ENCODE data around the gene PPP1R7.

PPP1R7 gene

GRCh38 chr2:241141214-241141770 lies 9.0 kb upstream of the PPP1R7 start:
- DNase-seq: no peak

GRCh38 chr2:241142063-241142462 lies 8.2 kb upstream of the PPP1R7 start:
- no peak for DNase-seq

GRCh38 chr2:241142593-241142992 lies 7.7 kb upstream of the PPP1R7 start:
- DNase-seq: no peak

- DNase-seq: no peak
These were observed 4.0 kb upstream of the PPP1R7 start for GRCh38 chr2:241146286-241146685.

- no peak for DNase-seq
These were observed 2.9 kb upstream of the PPP1R7 start for GRCh38 chr2:241147336-241147735.

GRCh38 chr2:241148239-241148638 lies 2.0 kb upstream of the PPP1R7 start:
- peak in 1 of 2 experiments; percentile 45 for DNase-seq

- DNase-seq: peak; percentile 98 to 99
These were observed 1.2 kb upstream of the PPP1R7 start, which contains the start of gene PASK for GRCh38 chr2:241148891-241149674. PASK (minus strand) TSS chr2:241149472; CDS start chr2:241143032, 6,440 bp downstream.

- DNase-seq: no peak
These were observed 667 bp upstream of the PPP1R7 start for GRCh38 chr2:241149675-241149924.

- DNase-seq: no peak
These were observed 628 bp downstream of the PPP1R7 start for GRCh38 chr2:241150660-241151530.

- DNase-seq: no peak
These were observed 1.8 kb downstream of the PPP1R7 start for GRCh38 chr2:241151934-241152660.

GRCh38 chr2:241153616-241154015 lies 3.3 kb downstream of the PPP1R7 start:
- no peak for DNase-seq

GRCh38 chr2:241154915-241155314 lies 4.6 kb downstream of the PPP1R7 start:
- no peak for DNase-seq

GRCh38 chr2:241155936-241156335 lies 5.7 kb downstream of the PPP1R7 start:
- no peak for DNase-seq

GRCh38 chr2:241156971-241157441 lies 6.7 kb downstream of the PPP1R7 start:
- DNase-seq: no peak

GRCh38 chr2:241157841-241158545 lies 7.7 kb downstream of the PPP1R7 start:
- DNase-seq: no peak

- DNase-seq: no peak
These were observed 8.3 kb downstream of the PPP1R7 start for GRCh38 chr2:241158546-241158900.

- DNase-seq: no peak
These were observed 8.8 kb downstream of the PPP1R7 start for GRCh38 chr2:241159116-241159515.

GRCh38 chr2:241160318-241160717 lies 10.1 kb downstream of the PPP1R7 start:
- DNase-seq: no peak

GRCh38 chr2:241161646-241162281 lies 11.5 kb downstream of the PPP1R7 start:
- DNase-seq: no peak

- DNase-seq: no peak
These were observed 13.4 kb downstream of the PPP1R7 start for GRCh38 chr2:241163601-241164118.

GRCh38 chr2:241168366-241168765 lies 18.1 kb downstream of the PPP1R7 start:
- no peak for DNase-seq

GRCh38 chr2:241173557-241173956 lies 23.3 kb downstream of the PPP1R7 start:
- DNase-seq: no peak

All from NCI-H526 (cell line).